Stimulated activated CD4-positive, alpha-beta T cell treated with anti-CD3 and anti-CD28 coated beads, Interleukin-12 subunit alpha, Interleukin-12 subunit beta, amount 100 ng/mL, for 48 hours (primary cell): ENCODE data around the gene ANKRD36C.
"Not testable (repeated sequence)": the region's sequence is repeated elsewhere in the genome, so short reads cannot be mapped to it uniquely, and the experiment has no call there.

ENCODE experiments used
- DNase-seq, 3 donors: peaks; one replicate each; pipeline ENCODE4 v3.0.0-alpha.2; 2020; ENCODE audit warnings: low read depth in 2 of 3, low spot score in 1 of 3

Gene ANKRD36C

GRCh38 chr2:96008051-96008450, 16.4 kb upstream of the ANKRD36C start:
- DNase-seq: not testable (repeated sequence)

GRCh38 chr2:96006248-96006647, 14.6 kb upstream of the ANKRD36C start:
- not testable (repeated sequence) for DNase-seq

DNA sequence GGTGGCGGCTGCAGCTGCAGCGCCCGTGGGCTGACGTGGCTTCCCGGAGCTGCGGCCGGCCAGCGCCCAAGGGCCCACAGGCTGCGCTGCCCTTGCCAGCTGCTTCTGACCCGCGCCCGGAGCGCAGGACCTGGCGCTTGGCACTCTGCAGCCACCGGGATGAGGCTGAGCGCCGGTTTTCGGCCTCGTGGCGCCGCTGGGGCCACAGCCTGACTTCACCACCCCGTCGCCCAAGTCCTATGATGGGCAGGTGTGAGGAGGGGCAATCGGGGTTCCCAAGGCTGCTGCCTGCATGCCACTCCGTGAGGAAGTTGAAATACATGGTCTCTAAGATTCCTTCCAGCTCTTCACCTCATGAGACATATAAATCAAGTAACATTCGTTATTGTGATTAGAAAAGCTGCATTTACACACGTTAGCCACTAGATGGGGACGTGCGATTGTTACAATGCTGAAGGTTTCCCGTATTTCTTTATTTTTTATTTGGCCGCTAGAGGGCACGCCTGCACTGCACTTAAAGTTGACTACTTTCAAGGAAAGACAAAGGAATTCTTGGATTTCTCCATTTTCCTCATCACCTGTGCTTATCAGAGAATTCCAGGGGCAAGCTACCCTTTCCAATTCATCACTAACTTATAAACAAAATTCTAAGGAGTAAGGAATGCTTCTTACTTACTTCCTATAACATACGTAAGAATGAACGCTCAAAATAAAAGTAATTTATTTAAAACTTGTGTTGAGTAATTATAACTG, 1.1 kb upstream of the ANKRD36C start:
- peak in 1 of 3 donors; percentile 61 for DNase-seq

GRCh38 chr2:95992102-95992501, 478 bp upstream of the ANKRD36C start:
- DNase-seq: not testable (repeated sequence)

DNA sequence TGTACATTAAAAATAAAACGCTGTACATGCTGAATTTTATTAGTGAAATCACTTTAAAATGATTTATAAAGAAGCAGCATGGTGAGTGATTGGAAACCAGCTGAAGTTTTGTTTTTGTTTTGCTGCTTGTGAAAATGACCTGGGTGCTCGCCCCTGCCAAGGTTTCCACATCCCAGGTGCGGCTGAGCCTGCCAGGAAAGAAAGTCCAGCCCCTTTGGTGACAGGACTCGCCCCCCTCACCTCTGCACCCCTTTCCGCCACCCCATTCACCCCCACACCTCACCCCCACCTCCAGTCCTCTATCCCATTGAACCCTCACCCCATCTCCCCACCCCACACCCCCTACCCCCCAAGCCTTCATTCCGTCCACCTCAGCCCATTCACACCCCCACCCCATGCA, 740 bp downstream of the ANKRD36C start:
- DNase-seq: not testable (repeated sequence)

DNA sequence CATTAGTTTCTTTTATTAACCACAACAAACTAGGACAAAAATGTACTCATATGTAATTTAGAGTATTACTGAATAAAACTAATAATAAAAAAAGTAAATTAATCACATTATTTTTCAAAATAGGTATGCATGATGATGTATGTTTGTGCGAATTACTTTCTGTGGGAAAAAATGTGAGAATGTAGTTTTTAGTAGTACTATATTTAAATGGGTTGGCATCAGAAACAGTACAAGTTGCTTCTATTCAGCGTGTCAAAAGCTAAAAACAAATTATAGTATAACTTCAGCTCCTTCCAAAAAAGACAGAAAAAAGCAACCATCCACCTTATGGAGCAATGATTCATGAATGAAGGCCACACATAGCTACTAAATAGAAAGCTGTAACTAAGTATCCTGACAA, 40.0 kb downstream of the ANKRD36C start:
- not testable (repeated sequence) for DNase-seq

- DNase-seq: not testable (repeated sequence)
Observed at GRCh38 chr2:95948039-95948438, 43.6 kb downstream of the ANKRD36C start.

DNA sequence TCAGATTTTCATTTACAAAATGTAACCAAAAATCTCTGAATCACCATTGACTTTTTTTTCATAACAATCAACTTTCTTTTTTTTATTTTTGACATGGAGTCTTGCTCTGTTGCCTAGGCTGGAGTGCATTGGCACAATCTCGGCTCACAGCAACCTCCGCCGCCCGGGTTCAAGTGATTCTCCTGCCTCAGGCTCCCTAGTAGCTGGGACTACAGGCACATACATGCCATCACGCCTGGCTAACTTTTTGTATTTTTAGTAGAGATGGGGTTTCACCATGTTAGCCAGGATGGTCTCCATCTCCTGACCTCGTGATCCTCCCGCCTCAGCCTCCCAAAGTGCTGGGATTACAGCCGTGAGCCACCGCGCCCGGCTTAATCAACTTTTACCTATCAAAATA, 51.7 kb downstream of the ANKRD36C start:
- DNase-seq: not testable (repeated sequence)

DNA sequence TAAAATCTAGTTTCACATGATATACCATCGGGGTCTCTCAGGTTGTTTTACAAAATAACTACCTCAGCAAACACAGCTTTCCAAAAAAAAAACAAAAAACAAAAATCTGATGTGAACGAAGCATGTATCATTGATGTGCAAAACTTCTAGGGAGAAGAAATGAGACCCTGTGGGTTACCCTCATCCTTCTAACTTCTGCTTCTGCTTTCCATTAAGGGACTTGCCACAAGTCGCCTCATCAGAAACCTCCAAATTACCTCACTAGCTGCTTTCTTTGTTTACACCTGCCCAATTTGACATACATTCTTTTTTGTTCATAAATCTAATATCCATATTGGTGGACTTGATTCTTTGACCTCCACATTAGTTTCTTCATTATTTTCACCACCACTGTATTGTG, 60.9 kb downstream of the ANKRD36C start:
- not testable (repeated sequence) for DNase-seq

- DNase-seq: not testable (repeated sequence)
Observed at GRCh38 chr2:95917007-95917406, 74.6 kb downstream of the ANKRD36C start.

- not testable (repeated sequence) for DNase-seq
Observed at GRCh38 chr2:95915131-95915530, 76.5 kb downstream of the ANKRD36C start.

GRCh38 chr2:95911431-95911830, 80.2 kb downstream of the ANKRD36C start:
- DNase-seq: not testable (repeated sequence)

DNA sequence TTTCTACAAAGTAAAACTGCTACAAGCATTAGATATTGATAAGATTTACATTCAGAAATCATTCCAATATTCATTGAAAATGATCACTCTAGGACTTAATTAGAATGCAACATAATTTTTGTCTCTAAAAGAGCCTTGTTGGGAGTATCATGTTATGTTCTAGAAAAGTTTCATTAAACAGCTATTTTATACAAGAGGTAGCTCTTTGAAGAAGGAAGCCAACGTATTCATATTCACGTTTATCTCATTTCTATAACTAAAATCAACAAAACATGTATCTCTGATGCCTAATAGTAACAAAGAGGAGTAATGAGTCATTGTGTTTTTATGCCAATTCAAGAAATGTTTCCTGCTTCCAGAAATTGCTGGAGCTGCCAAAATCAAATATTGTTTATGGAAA, 97.2 kb downstream of the ANKRD36C start:
- not testable (repeated sequence) for DNase-seq

DNA sequence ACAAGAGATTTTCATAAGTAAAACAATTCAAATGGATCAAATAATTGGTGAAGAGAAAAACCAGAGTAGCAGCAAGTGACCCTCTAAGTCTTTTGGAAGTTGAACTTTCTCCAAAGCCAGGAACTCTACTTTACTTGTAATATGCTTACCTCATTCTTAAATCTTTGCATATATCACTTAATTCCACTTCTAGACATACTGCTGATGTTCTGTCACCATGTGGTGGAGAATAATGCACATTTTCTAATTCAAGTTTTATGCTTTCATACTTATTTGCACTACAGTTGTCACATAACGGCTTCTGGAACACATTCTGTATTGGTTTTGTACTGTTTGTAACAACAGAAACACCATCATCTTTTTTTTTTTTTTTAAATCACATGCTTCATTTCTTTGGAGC, 123.7 kb downstream of the ANKRD36C start:
- not testable (repeated sequence) for DNase-seq

- DNase-seq: not testable (repeated sequence)
Observed at GRCh38 chr2:95867047-95867677, 124.5 kb downstream of the ANKRD36C start.

GRCh38 chr2:95862121-95862520, 129.5 kb downstream of the ANKRD36C start:
- not testable (repeated sequence) for DNase-seq

GRCh38 chr2:95836151-95836550, 155.5 kb downstream of the ANKRD36C start:
- DNase-seq: no peak

DNA sequence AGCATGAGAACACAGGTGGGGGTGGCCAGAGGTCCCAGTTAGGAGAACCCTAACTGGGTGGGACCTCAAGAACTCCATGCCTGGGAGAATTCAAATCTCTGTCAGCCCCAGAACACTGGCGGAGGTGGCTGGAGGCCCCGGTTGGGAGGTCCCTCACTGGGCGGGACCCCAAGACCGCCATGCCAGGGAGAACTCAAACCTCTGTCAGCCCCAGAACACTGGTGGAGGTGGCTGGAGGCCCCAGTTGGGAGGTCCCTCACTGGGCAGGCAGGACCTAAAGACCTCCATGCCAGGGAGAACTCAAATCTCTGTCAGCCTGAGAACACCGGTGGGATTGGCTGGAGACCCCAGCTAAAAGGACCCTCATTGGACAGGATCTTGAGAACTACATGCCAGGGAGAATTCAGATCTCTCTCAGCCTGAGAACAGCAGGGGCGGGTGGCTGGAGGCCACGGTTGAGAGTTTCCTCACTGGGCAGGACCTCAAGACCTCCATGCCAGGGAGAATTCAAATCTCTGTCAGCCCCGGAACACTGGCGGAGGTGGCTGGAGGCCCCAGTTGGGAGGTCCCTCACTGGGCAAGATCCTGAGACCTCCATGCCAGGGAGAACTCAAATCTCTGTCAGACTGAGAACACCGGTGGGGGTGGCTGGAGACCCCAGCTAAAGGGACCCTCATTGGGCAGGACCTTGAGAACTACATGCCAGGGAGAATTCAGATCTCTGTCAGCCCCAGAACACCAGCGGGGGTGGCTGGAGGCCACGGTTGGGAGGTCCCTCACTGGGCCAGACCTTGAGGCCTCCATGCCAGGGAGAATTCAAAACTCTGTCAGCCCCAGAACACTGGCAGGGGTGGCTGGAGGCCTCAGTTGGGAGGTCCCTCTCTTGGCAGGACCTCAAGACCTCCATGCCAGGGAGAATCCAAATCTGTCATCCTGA, 157.3 kb downstream of the ANKRD36C start:
- DNase-seq: not testable (repeated sequence)

- not testable (repeated sequence) for DNase-seq
Observed at GRCh38 chr2:95824218-95824617, 167.4 kb downstream of the ANKRD36C start.

DNA sequence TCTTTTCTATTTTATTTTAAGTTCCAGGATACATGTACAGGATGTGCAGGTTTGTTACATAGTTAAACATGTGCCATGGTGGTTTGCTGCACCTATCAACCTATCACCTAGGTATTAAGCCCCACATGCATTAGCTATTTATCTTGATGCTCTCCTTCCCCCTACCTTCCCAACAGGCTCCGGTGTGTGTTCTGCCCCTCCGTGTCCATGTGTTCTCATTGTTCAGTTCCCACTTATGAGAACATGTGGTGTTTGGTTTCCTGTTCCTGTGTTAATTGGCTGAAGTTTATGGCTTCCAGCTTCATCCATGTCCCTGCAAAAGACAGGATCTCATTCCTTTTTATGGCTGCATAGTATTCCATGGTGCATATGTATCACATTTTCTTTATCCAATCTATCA, 174.1 kb downstream of the ANKRD36C start:
- DNase-seq: not testable (repeated sequence)

- DNase-seq: not testable (repeated sequence)
Observed at GRCh38 chr2:95813311-95813710, 178.3 kb downstream of the ANKRD36C start.
